H9 (cell line): ENCODE data around the gene GRIK4. TPM values are rescaled to one million over a fixed set of nuclear protein-coding genes. Genes with fewer than 3 reads are reported as not detected.

Source experiments
- DNase-seq: peaks from one replicate; pipeline ENCODE4 v3.0.0-alpha.2; 2017
- H2AFZ ChIP-seq: one replicate; pipeline ENCODE4 v1.6.1; 2013; ENCODE audit warnings: mild to moderate bottlenecking, low read length, control low read depth, moderate library complexity
- H2AK5ac ChIP-seq: 2 replicates; pipeline ENCODE4 v1.6.1; 2013; ENCODE audit warnings: low read length, control low read depth, mixed read lengths; ENCODE audit not compliant: insufficient read length
- H2BK120ac ChIP-seq: one replicate; pipeline ENCODE4 v1.6.1; 2013; ENCODE audit warnings: low read depth, mild to moderate bottlenecking, low read length, control low read depth, inconsistent platforms; ENCODE audit not compliant: poor library complexity, severe bottlenecking
- H2BK12ac ChIP-seq: 2 replicates; pipeline ENCODE4 v1.6.1; 2013; ENCODE audit warnings: low read length, control low read depth, mixed read lengths, low read depth; ENCODE audit not compliant: insufficient read length
- H2BK15ac ChIP-seq: 2 replicates; pipeline ENCODE4 v1.6.1; 2013; ENCODE audit warnings: low read depth, low read length, control low read depth
- H2BK20ac ChIP-seq: one replicate; pipeline ENCODE4 v1.6.1; 2013; ENCODE audit warnings: low read depth, mild to moderate bottlenecking, low read length, control low read depth, inconsistent platforms; ENCODE audit not compliant: poor library complexity, severe bottlenecking
- H2BK5ac ChIP-seq: 2 replicates; pipeline ENCODE4 v1.6.1; 2013; ENCODE audit warnings: low read length, control low read depth, mixed read lengths; ENCODE audit not compliant: insufficient read length
- H3K14ac ChIP-seq: 2 replicates; pipeline ENCODE4 v1.6.1; 2013; ENCODE audit warnings: low read length, control low read depth; ENCODE audit not compliant: insufficient read depth
- H3K18ac ChIP-seq: 2 replicates; pipeline ENCODE4 v1.6.1; 2013; ENCODE audit warnings: low read depth, mild to moderate bottlenecking, mixed read lengths, low read length, control low read depth; ENCODE audit not compliant: insufficient read length
- H3K23ac ChIP-seq: 2 replicates; pipeline ENCODE4 v1.6.1; 2013; ENCODE audit warnings: low read length, control low read depth, mixed read lengths, low read depth; ENCODE audit not compliant: insufficient read length
- H3K23me2 ChIP-seq: 2 replicates; pipeline ENCODE4 v1.6.1; 2013; ENCODE audit warnings: low read depth, mild to moderate bottlenecking, mixed read lengths, low read length, control low read depth; ENCODE audit not compliant: insufficient read length, poor library complexity, severe bottlenecking
- H3K27ac ChIP-seq: 2 replicates; pipeline ENCODE4 v1.5.1; 2013; ENCODE audit warnings: low read length, control low read depth, mixed read lengths, low read depth; ENCODE audit not compliant: insufficient read length
- H3K27me3 ChIP-seq: 2 replicates; pipeline ENCODE4 v1.6.1; 2013; ENCODE audit warnings: low read length, control low read depth, inconsistent platforms; ENCODE audit not compliant: insufficient read depth
- H3K4ac ChIP-seq: 2 replicates; pipeline ENCODE4 v1.6.1; 2013; ENCODE audit warnings: low read depth, mild to moderate bottlenecking, control low read depth, inconsistent platforms, low read length, moderate library complexity
- H3K4me1 ChIP-seq: 2 replicates; pipeline ENCODE4 v1.6.1; 2013; ENCODE audit warnings: low read length, control low read depth, inconsistent platforms; ENCODE audit not compliant: insufficient read depth
- H3K4me2 ChIP-seq: 2 replicates; pipeline ENCODE4 v1.6.1; 2013; ENCODE audit warnings: low read length, control low read depth, mixed read lengths; ENCODE audit not compliant: insufficient read length, insufficient read depth
- H3K56ac ChIP-seq: 2 replicates; pipeline ENCODE4 v1.6.1; 2013; ENCODE audit warnings: low read depth, mild to moderate bottlenecking, mixed read lengths, low read length, control low read depth; ENCODE audit not compliant: insufficient read length
- H3K79me1 ChIP-seq: 2 replicates; pipeline ENCODE4 v1.6.1; 2013; ENCODE audit warnings: low read depth, mild to moderate bottlenecking, moderate library complexity, low read length, control low read depth, inconsistent platforms; ENCODE audit not compliant: insufficient read depth, poor library complexity, severe bottlenecking
- H3K79me2 ChIP-seq: 2 replicates; pipeline ENCODE4 v1.6.1; 2013; ENCODE audit warnings: low read length, control low read depth, inconsistent platforms; ENCODE audit not compliant: insufficient read depth
- H3K9ac ChIP-seq: 2 replicates; pipeline ENCODE4 v1.6.1; 2013; ENCODE audit warnings: low read length, control low read depth, mixed read lengths; ENCODE audit not compliant: insufficient read length; ENCODE audit errors: extremely low read depth
- H3K9me3 ChIP-seq: one replicate; pipeline ENCODE4 v1.6.1; 2013; ENCODE audit warnings: low read depth, low read length, inconsistent platforms; ENCODE audit not compliant: control insufficient read depth
- H3T11ph ChIP-seq: one replicate; pipeline ENCODE4 v1.6.1; 2013; ENCODE audit warnings: mild to moderate bottlenecking, low read length, control low read depth, inconsistent platforms
- H4K20me1 ChIP-seq: one replicate; pipeline ENCODE4 v1.6.1; 2013; ENCODE audit not compliant: control insufficient read depth, insufficient read length, insufficient read depth
- H4K5ac ChIP-seq: 2 replicates; pipeline ENCODE4 v1.6.1; 2013; ENCODE audit warnings: low read depth, mild to moderate bottlenecking, mixed read lengths, low read length, control low read depth; ENCODE audit not compliant: insufficient read length
- H4K8ac ChIP-seq: replicated peaks from 2 replicates; pipeline ENCODE4 v1.6.1; 2013; ENCODE audit warnings: low read length, control low read depth, mixed read lengths, low read depth; ENCODE audit not compliant: insufficient read length
- H4K91ac ChIP-seq: 2 replicates; pipeline ENCODE4 v1.6.1; 2013; ENCODE audit warnings: low read depth, mild to moderate bottlenecking, moderate library complexity, mixed read lengths, low read length, control low read depth; ENCODE audit not compliant: insufficient read length
- H3K27ac Mint-ChIP-seq, 3 experiments: 2 replicates in 2 of 3; 3 replicates in 1 of 3; pipeline ENCODE4 v1.8.0; 2020 to 2021; ENCODE audit warnings: mixed read lengths in 3 of 3, mild to moderate bottlenecking in 1 of 3, moderate library complexity in 1 of 3
- H3K27me3 Mint-ChIP-seq: 2 replicates; pipeline ENCODE4 v1.8.0; 2021; ENCODE audit warnings: low read depth, mild to moderate bottlenecking, moderate library complexity, mixed read lengths
- H3K36me3 Mint-ChIP-seq, 3 experiments: 2 replicates in 2 of 3; 3 replicates in 1 of 3; pipeline ENCODE4 v1.8.0; 2020 to 2021; ENCODE audit warnings: low read depth in 3 of 3, mixed read lengths in 3 of 3; ENCODE audit not compliant: insufficient read depth in 1 of 3
- H3K4me1 Mint-ChIP-seq, 2 experiments: 2 replicates each; pipeline ENCODE4 v1.8.0; 2020; ENCODE audit warnings: mixed read lengths in 2 of 2
- H3K4me3 Mint-ChIP-seq, 2 experiments: 2 replicates in 1 of 2; 3 replicates in 1 of 2; pipeline ENCODE4 v1.8.0; 2020 to 2021; ENCODE audit warnings: mild to moderate bottlenecking in 2 of 2, mixed read lengths in 2 of 2, moderate library complexity in 1 of 2
- H3K9me3 Mint-ChIP-seq, 2 experiments: 2 replicates in 1 of 2; 3 replicates in 1 of 2; pipeline ENCODE4 v1.8.0; 2020; ENCODE audit warnings: mild to moderate bottlenecking in 2 of 2, mixed read lengths in 2 of 2, moderate library complexity in 1 of 2
- WGBS: extraction: QIAGEN DNeasy Blood & Tissue Kit; methylation state at CpG from one replicate; pipeline ENCODE4 v1.1.7; 2013; ENCODE audit warnings: missing lambda C conversion rate, low lambda C conversion rate, mixed read lengths; ENCODE audit not compliant: insufficient read length; ENCODE audit errors: extremely low coverage; 5-methylcytosine and 5-hydroxymethylcytosine counted together
- total RNA-seq: library from RNA; stranded (reverse); gene quantifications from 2 replicates; pipeline ENCODE4 v1.2.1, GENCODE V29; 2021
- TF ChIP-seq, protein P1 (sequence below): fragments of 200-600 bp; sonication (generic); conservative IDR thresholded peaks from 3 replicates; pipeline ENCODE4 v1.8.0; 2021; ENCODE audit warnings: antibody characterized with exemption, mild to moderate bottlenecking

The GRIK4 gene
- total RNA-seq, 1 experiment from 2014 or later = 2.3 TPM

- peak; percentile 41 for DNase-seq
- H3K4me2 ChIP-seq = no peak overlapping the region
- TF ChIP-seq, protein P1, sequence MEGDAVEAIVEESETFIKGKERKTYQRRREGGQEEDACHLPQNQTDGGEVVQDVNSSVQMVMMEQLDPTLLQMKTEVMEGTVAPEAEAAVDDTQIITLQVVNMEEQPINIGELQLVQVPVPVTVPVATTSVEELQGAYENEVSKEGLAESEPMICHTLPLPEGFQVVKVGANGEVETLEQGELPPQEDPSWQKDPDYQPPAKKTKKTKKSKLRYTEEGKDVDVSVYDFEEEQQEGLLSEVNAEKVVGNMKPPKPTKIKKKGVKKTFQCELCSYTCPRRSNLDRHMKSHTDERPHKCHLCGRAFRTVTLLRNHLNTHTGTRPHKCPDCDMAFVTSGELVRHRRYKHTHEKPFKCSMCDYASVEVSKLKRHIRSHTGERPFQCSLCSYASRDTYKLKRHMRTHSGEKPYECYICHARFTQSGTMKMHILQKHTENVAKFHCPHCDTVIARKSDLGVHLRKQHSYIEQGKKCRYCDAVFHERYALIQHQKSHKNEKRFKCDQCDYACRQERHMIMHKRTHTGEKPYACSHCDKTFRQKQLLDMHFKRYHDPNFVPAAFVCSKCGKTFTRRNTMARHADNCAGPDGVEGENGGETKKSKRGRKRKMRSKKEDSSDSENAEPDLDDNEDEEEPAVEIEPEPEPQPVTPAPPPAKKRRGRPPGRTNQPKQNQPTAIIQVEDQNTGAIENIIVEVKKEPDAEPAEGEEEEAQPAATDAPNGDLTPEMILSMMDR = no peak
- no peak overlapping the region for H2BK120ac ChIP-seq
- no peak overlapping the region for H2AFZ ChIP-seq
- no peak overlapping the region for H2BK15ac ChIP-seq
- H3K23ac ChIP-seq = no peak overlapping the region
- H3K4ac ChIP-seq = no peak overlapping the region
- no peak overlapping the region for H3T11ph ChIP-seq
- no peak overlapping the region; a peak in 2 of 7 replicates for H3K27ac Mint-ChIP-seq
- H3K27me3 ChIP-seq = no peaks in the 10 kb centered on the region
- no peaks in the 10 kb centered on the region for H3K79me1 ChIP-seq
- no peak overlapping the region for H2AK5ac ChIP-seq
- no peaks in the 10 kb centered on the region for H3K79me2 ChIP-seq
- H3K9me3 ChIP-seq = no peaks in the 10 kb centered on the region
- no peak overlapping the region for H4K5ac ChIP-seq
- H3K23me2 ChIP-seq = no peaks in the 10 kb centered on the region
- no peak overlapping the region for H4K8ac ChIP-seq
- no peak overlapping the region for H2BK5ac ChIP-seq
- H3K27ac ChIP-seq = no peak overlapping the region
- no peak overlapping the region for H2BK12ac ChIP-seq
- H3K9me3 Mint-ChIP-seq = no peaks in the 10 kb centered on the region
- no peak overlapping the region for H4K91ac ChIP-seq
- no peak overlapping the region for H3K14ac ChIP-seq
- H3K56ac ChIP-seq = no peak overlapping the region
- no peak overlapping the region for H3K18ac ChIP-seq
- no CpG with 5 or more reads among the region's 9 CpGs for WGBS
- H3K4me1 Mint-ChIP-seq = peaks cover 8 to 23% of the 10 kb centered on the region in 2 experiments; a peak in 3 of 4 replicates
- no peaks in the 10 kb centered on the region for H3K4me1 ChIP-seq
- no peaks in the 10 kb centered on the region for H4K20me1 ChIP-seq
- no peak overlapping the region for H3K4me3 Mint-ChIP-seq
- H3K27me3 Mint-ChIP-seq = peaks cover 2% of the 10 kb centered on the region; the same call in 1 of the 2 replicates
- H3K36me3 Mint-ChIP-seq = no peaks in the 10 kb centered on the region
- no peak overlapping the region for H2BK20ac ChIP-seq
- H3K9ac ChIP-seq = no peak overlapping the region
Observed at GRCh38 chr11:120883404-120884080, 372.0 kb downstream of the GRIK4 start.
